ENCODE results near the gene BAG1. TPM values are rescaled to one million over a fixed set of nuclear protein-coding genes. Genes with fewer than 3 reads are reported as not detected.

BAG1 gene
- total RNA-seq (2021) (48.4 and 52.7 TPM in 2 replicates), Bru-seq, nascent RNA (percentile 85 among the genes with signal in this experiment), BruChase-seq, experiment 1, labeled RNA remaining after a 2-hour chase (percentile 65 among the genes with signal in this experiment), BruChase-seq, experiment 2, labeled RNA remaining after a 6-hour chase (percentile 71 among the genes with signal in this experiment)
- long read RNA-seq, transcript BAG1-210 (7 exons, 3,786 nt) = major isoform, 88 of 99 reads
- long read RNA-seq, partial matches to known transcripts = 2 of 99 reads
- long read RNA-seq, other reads (novel, unspliced or antisense) = 9 of 99 reads

- H3K4me1 ChIP-seq (ENCODE audit: insufficient read depth, low read length, poor library complexity, severe bottlenecking) = peaks cover 12% of the 10 kb centered on the region
- intact Hi-C loops (cut with micrococcal nuclease; ENCODE audit: unreplicated experiment) = loop anchor here (2.0 kb wide), 1 partner anchor 22 kb away; no protein-coding TSS in a partner anchor
- peak within 1 kb of the TSS; percentile 82 for H3K27ac ChIP-seq (ENCODE audit: low read depth, low read length, poor library complexity, severe bottlenecking)
- H3K36me3 ChIP-seq (ENCODE audit: insufficient read depth, low read length, poor library complexity, severe bottlenecking) = peaks cover 37% of the 10 kb centered on the region
- peak; percentile 100 for DNase-seq (ENCODE audit: low spot score)
- CTCF ChIA-PET = no interaction called here
- H3K4me3 ChIP-seq (ENCODE audit: low read depth, low read length, poor library complexity, severe bottlenecking) = peak within 1 kb of the TSS; percentile 99
- no peaks in the 10 kb centered on the region for H3K27me3 ChIP-seq (replicated peaks; ENCODE audit: insufficient read depth, low read depth, low read length, poor library complexity)
- BruUV-seq (replicated peaks) = no TSS peak
- H3K9me3 ChIP-seq (ENCODE audit: low read depth, low read length, poor library complexity, severe bottlenecking) = no peaks in the 10 kb centered on the region
- no peak for TF ChIP-seq CTCF (conservative IDR thresholded peaks at IDR 0.05; ENCODE audit: low read depth, low read length)
- no peak for TF ChIP-seq EZH2 (IDR thresholded peaks at IDR 0.05; ENCODE audit: borderline replicate concordance, low read depth, low read length, poor library complexity, severe bottlenecking)
- POLR2A ChIA-PET (ENCODE audit: low non-redundant PET) = interaction anchor here (0.6 kb wide), 1 partner anchor 30 kb away, joined by 3 read pairs; no protein-coding TSS in a partner anchor
Observed at GRCh38 chr9:33264473-33265177, at the start of gene BAG1, which contains the start of gene CHMP5. Gene BAG1 (minus strand): TSS chr9:33264708. Gene CHMP5 (plus strand): TSS chr9:33265049. CDS start chr9:33265079, 30 bp downstream.

- DNase-seq (ENCODE audit: low spot score) = no peak
- peaks cover 79% of the 10 kb centered on the region for H3K36me3 ChIP-seq (ENCODE audit: insufficient read depth, low read length, poor library complexity, severe bottlenecking)
- intact Hi-C loops (cut with micrococcal nuclease; ENCODE audit: unreplicated experiment) = no loop called here
Observed at GRCh38 chr9:33311953-33312352, 47.4 kb upstream of the BAG1 start.

GRCh38 chr9:33310748-33311147 is 46.2 kb upstream of the BAG1 start:
- H3K27ac ChIP-seq (ENCODE audit: low read depth, low read length, poor library complexity, severe bottlenecking) = no peak overlapping the region
- BruUV-seq (replicated peaks) = no TSS peak
- intact Hi-C loops (cut with micrococcal nuclease; ENCODE audit: unreplicated experiment) = no loop called here
- no peak for DNase-seq (ENCODE audit: low spot score)
- CTCF ChIA-PET = no interaction called here
- H3K27me3 ChIP-seq (replicated peaks; ENCODE audit: insufficient read depth, low read depth, low read length, poor library complexity) = no peaks in the 10 kb centered on the region
- no peak overlapping the region for H3K4me3 ChIP-seq (ENCODE audit: low read depth, low read length, poor library complexity, severe bottlenecking)
- no peaks in the 10 kb centered on the region for H3K4me1 ChIP-seq (ENCODE audit: insufficient read depth, low read length, poor library complexity, severe bottlenecking)
- no peaks in the 10 kb centered on the region for H3K9me3 ChIP-seq (ENCODE audit: low read depth, low read length, poor library complexity, severe bottlenecking)
- peaks cover 88% of the 10 kb centered on the region for H3K36me3 ChIP-seq (ENCODE audit: insufficient read depth, low read length, poor library complexity, severe bottlenecking)
- POLR2A ChIA-PET (ENCODE audit: low non-redundant PET) = no interaction called here
- TF ChIP-seq EZH2 (IDR thresholded peaks at IDR 0.05; ENCODE audit: borderline replicate concordance, low read depth, low read length, poor library complexity, severe bottlenecking) (no peak), CTCF (conservative IDR thresholded peaks at IDR 0.05; ENCODE audit: low read depth, low read length) (no peak)

More at GRCh38 chr9:33311953-33312352, 47.4 kb upstream of the BAG1 start:
- Histone ChIP-seq H3K27me3 (replicated peaks; ENCODE audit: insufficient read depth, low read depth, low read length, poor library complexity) (no peaks in the 10 kb centered on the region), H3K4me1 (ENCODE audit: insufficient read depth, low read length, poor library complexity, severe bottlenecking) (no peaks in the 10 kb centered on the region), H3K9me3 (ENCODE audit: low read depth, low read length, poor library complexity, severe bottlenecking) (no peaks in the 10 kb centered on the region), H3K4me3 (ENCODE audit: low read depth, low read length, poor library complexity, severe bottlenecking) (no peak overlapping the region), H3K27ac (ENCODE audit: low read depth, low read length, poor library complexity, severe bottlenecking) (no peak overlapping the region)
- CTCF ChIA-PET = no interaction called here
- BruUV-seq (replicated peaks) = no TSS peak
- POLR2A ChIA-PET (ENCODE audit: low non-redundant PET) = no interaction called here
- no peak for TF ChIP-seq EZH2 (IDR thresholded peaks at IDR 0.05; ENCODE audit: borderline replicate concordance, low read depth, low read length, poor library complexity, severe bottlenecking)
- TF ChIP-seq CTCF (conservative IDR thresholded peaks at IDR 0.05; ENCODE audit: low read depth, low read length) = no peak
